Endothelial cell of umbilical vein (primary cell): ENCODE data around the gene AUTS2.
"Not testable (repeated sequence)": the region's sequence is repeated elsewhere in the genome, so short reads cannot be mapped to it uniquely, and the experiment has no call there.

Source experiments
- CTCF ChIP-seq, 2 donors: IDR thresholded peaks; 1 replicate in 1 of 2; 2 replicates in 1 of 2; pipeline ENCODE4 v1.5.1; 2011; ENCODE audit warnings: low read length in 2 of 2, mild to moderate bottlenecking in 2 of 2, moderate library complexity in 2 of 2, control low read depth in 1 of 2, inconsistent platforms in 1 of 2, low read depth in 1 of 2; ENCODE audit not compliant: insufficient read depth in 1 of 2; ENCODE audit errors: extremely low read depth in 1 of 2
- EZH2 ChIP-seq: IDR thresholded peaks from 2 replicates; pipeline ENCODE4 v1.6.1; 2012; ENCODE audit warnings: borderline replicate concordance, low read depth, mild to moderate bottlenecking, moderate library complexity, low read length, inconsistent platforms; ENCODE audit not compliant: severe bottlenecking
- FOS ChIP-seq: IDR thresholded peaks from 2 replicates; pipeline ENCODE4 v1.6.1; 2011; ENCODE audit warnings: mild to moderate bottlenecking, low read length, moderate library complexity, borderline replicate concordance; ENCODE audit not compliant: insufficient read depth
- JUN ChIP-seq: IDR thresholded peaks from 2 replicates; pipeline ENCODE4 v1.6.1; 2011; ENCODE audit warnings: borderline replicate concordance, low read depth; ENCODE audit not compliant: insufficient read length, insufficient read depth
- POLR2A ChIP-seq: IDR thresholded peaks from 2 replicates; pipeline ENCODE4 v1.6.1; 2012; ENCODE audit warnings: low read depth, mild to moderate bottlenecking, control low read depth, low read length
- POLR2AphosphoS5 ChIP-seq: IDR thresholded peaks from 2 replicates; pipeline ENCODE4 v1.6.1; 2012; ENCODE audit warnings: low read depth, mild to moderate bottlenecking, control low read depth, low read length, moderate library complexity; ENCODE audit not compliant: insufficient read depth

- TF ChIP-seq EZH2; CTCF (IDR thresholded peaks at IDR 0.05; ENCODE audit: extremely low read depth in 1 of 2, insufficient read depth in 1 of 2, low read depth in 1 of 2, low read length in 2 of 2); POLR2AphosphoS5; POLR2A; FOS; JUN: not testable (repeated sequence)
Observed at GRCh38 chr7:70275570-70275969, 677.3 kb downstream of the AUTS2 start.
